ENCODE measurements around the gene DAB1. TPM values are rescaled to one million over a fixed set of nuclear protein-coding genes. Genes with fewer than 3 reads are reported as not detected.

DAB1 gene
- polyA plus RNA-seq, 1 donor from 2014 or later = 11.4 TPM

GRCh38 chr1:57319791-57320190 lies 104.1 kb downstream of the DAB1 start:
- H4K20me1 ChIP-seq (ENCODE audit: insufficient read depth) = no peaks in the 10 kb centered on the region
- H3F3A ChIP-seq (ENCODE audit: insufficient read depth, low read length, poor library complexity, severe bottlenecking) = no peaks in the 10 kb centered on the region
- no peaks in the 10 kb centered on the region for H3K9me3 ChIP-seq (ENCODE audit: low read length)
- H3K79me2 ChIP-seq (replicated peaks; ENCODE audit: insufficient read depth, low read length) = no peaks in the 10 kb centered on the region
- H3K4me2 ChIP-seq (ENCODE audit: low read length) = no peak overlapping the region
- H3K27me3 ChIP-seq (ENCODE audit: insufficient read depth, low read depth, low read length) = no peaks in the 10 kb centered on the region
- no peak overlapping the region for H2AFZ ChIP-seq (ENCODE audit: low read depth, low read length)
- no peaks in the 10 kb centered on the region for H3K36me3 ChIP-seq (ENCODE audit: insufficient read depth, low read length)
- H3K27ac ChIP-seq (ENCODE audit: low read length) = no peak overlapping the region
- no peaks in the 10 kb centered on the region for H3K9me2 ChIP-seq (ENCODE audit: insufficient read depth, low read length)
- H3K4me3 ChIP-seq (ENCODE audit: low read length) = no peak overlapping the region
- no peak overlapping the region for H3K9ac ChIP-seq (ENCODE audit: low read length)
- no peak for TF ChIP-seq REST (IDR thresholded peaks at IDR 0.05; ENCODE audit: borderline replicate concordance)
- TF ChIP-seq RAD21 (conservative IDR thresholded peaks at IDR 0.05) = no peak
- no peak for TF ChIP-seq POLR2AphosphoS5 (IDR thresholded peaks at IDR 0.05)
- no peak for TF ChIP-seq MXI1 (conservative IDR thresholded peaks at IDR 0.05; ENCODE audit: poor library complexity, severe bottlenecking)
- no peak for TF ChIP-seq EP300 (conservative IDR thresholded peaks at IDR 0.05; ENCODE audit: poor library complexity, severe bottlenecking)
- no peak for TF ChIP-seq SMC3 (conservative IDR thresholded peaks at IDR 0.05; ENCODE audit: poor library complexity)
- TF ChIP-seq EZH2 (IDR thresholded peaks at IDR 0.05; ENCODE audit: borderline replicate concordance, insufficient read depth, low read length, poor library complexity, severe bottlenecking) = no peak
- TF ChIP-seq CTCF (IDR thresholded peaks at IDR 0.05; ENCODE audit: poor library complexity, severe bottlenecking) = no peak
- TF ChIP-seq TAF1 (IDR thresholded peaks at IDR 0.05; ENCODE audit: low read depth) = no peak

GRCh38 chr1:57319165-57319564 lies 104.7 kb downstream of the DAB1 start:
- Histone ChIP-seq H3K27me3 (ENCODE audit: insufficient read depth, low read depth, low read length) (no peaks in the 10 kb centered on the region), H3K9ac (ENCODE audit: low read length) (no peak overlapping the region), H3K9me2 (ENCODE audit: insufficient read depth, low read length) (no peaks in the 10 kb centered on the region), H2AFZ (ENCODE audit: low read depth, low read length) (no peak overlapping the region), H3K4me3 (ENCODE audit: low read length) (no peak overlapping the region), H3F3A (ENCODE audit: insufficient read depth, low read length, poor library complexity, severe bottlenecking) (no peaks in the 10 kb centered on the region), H3K4me2 (ENCODE audit: low read length) (no peak overlapping the region), H3K27ac (ENCODE audit: low read length) (no peak overlapping the region), H3K79me2 (replicated peaks; ENCODE audit: insufficient read depth, low read length) (no peaks in the 10 kb centered on the region), H4K20me1 (ENCODE audit: insufficient read depth) (no peaks in the 10 kb centered on the region), H3K9me3 (ENCODE audit: low read length) (no peaks in the 10 kb centered on the region), H3K36me3 (ENCODE audit: insufficient read depth, low read length) (no peaks in the 10 kb centered on the region)
- TF ChIP-seq EP300 (conservative IDR thresholded peaks at IDR 0.05; ENCODE audit: poor library complexity, severe bottlenecking) (no peak), POLR2AphosphoS5 (IDR thresholded peaks at IDR 0.05) (no peak), CTCF (IDR thresholded peaks at IDR 0.05; ENCODE audit: poor library complexity, severe bottlenecking) (no peak), EZH2 (IDR thresholded peaks at IDR 0.05; ENCODE audit: borderline replicate concordance, insufficient read depth, low read length, poor library complexity, severe bottlenecking) (no peak), SMC3 (conservative IDR thresholded peaks at IDR 0.05; ENCODE audit: poor library complexity) (no peak), RAD21 (conservative IDR thresholded peaks at IDR 0.05) (no peak)

All from neural cell (in vitro differentiated cells).